IMR-90 (cell line): ENCODE data around the gene TAGLN. TPM values are rescaled to one million over a fixed set of nuclear protein-coding genes. Genes with fewer than 3 reads are reported as not detected.
A peak's percentile ranks its signal among the peaks of the same experiment; 100 is the strongest.

Experiments
- ATAC-seq: fragments of 200-7000 bp; cut with Tn5 transposase; 2 replicates; pipeline ENCODE4 v1.9.1; 2020; ENCODE audit warnings: low read depth, mild to moderate bottlenecking, moderate library complexity
- BruUV-seq: library from RNA; stranded (reverse); fragments of 400-500 nt; replicated peaks from 2 replicates; lab custom pipeline; 2021; lab: Mats Ljungman, UMichigan
- CTCF ChIA-PET: fragments of 300-600 bp; formaldehyde crosslinking; extraction: SDS; loops from one replicate; lab custom pipeline; 2021; ENCODE audit warnings: antibody characterized with exemption; lab: Yijun Ruan, JAX
- POLR2A ChIA-PET: fragments of 300-600 bp; sonication (Branson Sonifier 250); formaldehyde crosslinking; loops from one replicate; lab custom pipeline; 2022; ENCODE audit warnings: antibody characterized with exemption; ENCODE audit not compliant: unreplicated experiment; lab: Charles Lee
- DNase-seq: peaks from one replicate; pipeline ENCODE4 v3.0.0; 2013
- H2AFZ ChIP-seq: replicated peaks from 2 replicates; pipeline ENCODE3; 2013; ENCODE audit warnings: low read length, mild to moderate bottlenecking; ENCODE audit not compliant: poor library complexity
- H2AK5ac ChIP-seq: 2 replicates; pipeline ENCODE4 v1.6.1; 2013; ENCODE audit warnings: low read depth, low read length, inconsistent platforms
- H2AK9ac ChIP-seq: replicated peaks from 2 replicates; pipeline ENCODE3; 2013; ENCODE audit warnings: mild to moderate bottlenecking, low read depth, low read length, moderate library complexity; ENCODE audit not compliant: poor library complexity
- H2BK120ac ChIP-seq: 2 replicates; pipeline ENCODE4 v1.6.1; 2013; ENCODE audit warnings: low read depth, low read length, inconsistent platforms
- H2BK15ac ChIP-seq: 3 replicates; pipeline ENCODE4 v1.6.1; 2013; ENCODE audit warnings: low read depth, low read length, inconsistent platforms
- H2BK20ac ChIP-seq: 2 replicates; pipeline ENCODE4 v1.6.1; 2013; ENCODE audit warnings: low read depth, mild to moderate bottlenecking, inconsistent platforms, low read length, moderate library complexity
- H2BK5ac ChIP-seq: 2 replicates; pipeline ENCODE4 v1.6.1; 2013; ENCODE audit warnings: mild to moderate bottlenecking, low read depth, low read length, inconsistent platforms; ENCODE audit not compliant: poor library complexity, severe bottlenecking
- H3K14ac ChIP-seq: replicated peaks from 2 replicates; pipeline ENCODE4 v1.6.1; 2013; ENCODE audit warnings: low read depth, low read length, inconsistent platforms
- H3K18ac ChIP-seq: 2 replicates; pipeline ENCODE4 v1.6.1; 2013; ENCODE audit warnings: low read depth, low read length, control low read depth
- H3K23ac ChIP-seq: 2 replicates; pipeline ENCODE4 v1.6.1; 2013; ENCODE audit warnings: low read depth, low read length, inconsistent platforms
- H3K27ac ChIP-seq: 2 replicates; pipeline ENCODE4 v1.5.1; 2013; ENCODE audit warnings: mild to moderate bottlenecking, control low read depth, low read length; ENCODE audit not compliant: insufficient read depth
- H3K27me3 ChIP-seq: 2 replicates; pipeline ENCODE4 v1.6.1; 2013; ENCODE audit warnings: low read length; ENCODE audit not compliant: control insufficient read depth, insufficient read depth
- H3K36me3 ChIP-seq: 2 replicates; pipeline ENCODE4 v1.6.1; 2013; ENCODE audit warnings: low read length, mixed read lengths; ENCODE audit not compliant: control insufficient read depth, insufficient read depth
- H3K4ac ChIP-seq: 2 replicates; pipeline ENCODE4 v1.6.1; 2013; ENCODE audit warnings: low read depth, low read length, inconsistent platforms
- H3K4me1 ChIP-seq: 2 replicates; pipeline ENCODE4 v1.6.1; 2013; ENCODE audit warnings: low read length, mixed read lengths; ENCODE audit not compliant: control insufficient read depth, insufficient read depth
- H3K4me2 ChIP-seq: 2 replicates; pipeline ENCODE4 v1.6.1; 2013; ENCODE audit warnings: low read depth, mild to moderate bottlenecking, control low read depth, low read length, moderate library complexity
- H3K4me3 ChIP-seq: 2 replicates; pipeline ENCODE4 v1.5.1; 2013; ENCODE audit warnings: low read depth, mild to moderate bottlenecking, control low read depth, low read length, moderate library complexity; ENCODE audit not compliant: insufficient read depth
- H3K56ac ChIP-seq: 2 replicates; pipeline ENCODE4 v1.6.1; 2013; ENCODE audit warnings: low read length, inconsistent platforms; ENCODE audit not compliant: insufficient read depth; ENCODE audit errors: extremely low read depth
- H3K79me1 ChIP-seq, 2 experiments: 2 replicates each; pipeline ENCODE4 v1.6.1; 2013; ENCODE audit warnings: low read length in 2 of 2, inconsistent platforms in 1 of 2, low read depth in 1 of 2
- H3K9ac ChIP-seq: 2 replicates; pipeline ENCODE4 v1.6.1; 2013; ENCODE audit warnings: low read depth, low read length, control low read depth
- H3K9me1 ChIP-seq: 2 replicates; pipeline ENCODE4 v1.6.1; 2013; ENCODE audit warnings: low read length, inconsistent platforms; ENCODE audit not compliant: insufficient read depth
- H3K9me3 ChIP-seq: 2 replicates; pipeline ENCODE4 v1.6.1; 2013; ENCODE audit warnings: low read length; ENCODE audit not compliant: control insufficient read depth, insufficient read depth
- H4K20me1 ChIP-seq: 2 replicates; pipeline ENCODE4 v1.6.1; 2013; ENCODE audit warnings: low read length, inconsistent platforms; ENCODE audit not compliant: insufficient read depth
- H4K5ac ChIP-seq: 2 replicates; pipeline ENCODE4 v1.6.1; 2013; ENCODE audit warnings: mild to moderate bottlenecking, low read depth, low read length, control low read depth
- H4K8ac ChIP-seq, 2 experiments: 2 replicates each; pipeline ENCODE4 v1.6.1; 2013; ENCODE audit warnings: low read depth in 2 of 2, low read length in 2 of 2, control low read depth in 1 of 2, inconsistent platforms in 1 of 2
- H4K91ac ChIP-seq: 2 replicates; pipeline ENCODE4 v1.6.1; 2013; ENCODE audit warnings: low read depth, low read length, inconsistent platforms; ENCODE audit not compliant: insufficient read depth
- FOS ChIP-seq: fragments of 150-350 bp; IDR thresholded peaks from 2 replicates; pipeline ENCODE4 v1.6.1; 2016; ENCODE audit warnings: low read depth, low read length
- MXI1 ChIP-seq: IDR thresholded peaks from 2 replicates; pipeline ENCODE4 v1.6.1; 2012; ENCODE audit warnings: low read depth, mild to moderate bottlenecking, low read length, moderate library complexity, borderline replicate concordance
- RAD21 ChIP-seq: IDR thresholded peaks from 2 replicates; pipeline ENCODE4 v1.6.1; 2012; ENCODE audit warnings: low read length, improper control_type of control experiment
- RCOR1 ChIP-seq: IDR thresholded peaks from 2 replicates; pipeline ENCODE4 v1.6.1; 2012; ENCODE audit warnings: mild to moderate bottlenecking, low read length, improper control_type of control experiment; ENCODE audit not compliant: insufficient replicate concordance
- RFX5 ChIP-seq: IDR thresholded peaks from 2 replicates; pipeline ENCODE4 v1.8.0; 2012; ENCODE audit warnings: low read depth, mild to moderate bottlenecking, low read length, moderate library complexity
- WGBS, 2 experiments: methylation state at CpG; one replicate each; pipeline versions ENCODE4 v1.1.5 to v1.1.7; 2013; ENCODE audit warnings: missing lambda C conversion rate in 2 of 2; ENCODE audit not compliant: insufficient read length in 1 of 2; ENCODE audit errors: extremely low coverage in 2 of 2; 5-methylcytosine and 5-hydroxymethylcytosine counted together
- dilution Hi-C: fragments of 300-500 bp; cut with HindIII; formaldehyde crosslinking; loops from one replicate; pipeline ENCODE4 v1.14.3; 2018; ENCODE audit warnings: low sequenced_read_pairs; ENCODE audit not compliant: unreplicated experiment
- in situ Hi-C: fragments of 300-500 bp; cut with MboI; formaldehyde crosslinking; loops from 3 replicates; pipeline ENCODE4 v1.14.3; 2019; ENCODE audit warnings: low sequenced_read_pairs, inconsistent platforms, mixed read lengths
- intact Hi-C: fragments of 100-400 bp; cut with micrococcal nuclease; formaldehyde crosslinking; loops from 2 replicates; pipeline ENCODE4 v1.10.0; 2022
- polyA plus RNA-seq, 3 experiments: library from polyadenylated mRNA; depleted of rRNA; stranded (reverse); fragments of >200 nt; gene quantifications; 2 replicates each; pipeline ENCODE4 v1.2.3, GENCODE V29; 2012; ENCODE audit warnings: low replicate concordance in 1 of 3
- total RNA-seq: library from RNA; depleted of rRNA; stranded (reverse); fragments of >200 nt; gene quantifications from 2 replicates; pipeline ENCODE4 v1.2.3, GENCODE V29; 2012

Gene TAGLN
- total and polyA plus RNA-seq, 2 of the 4 experiments (the other 2 are of a cell fraction): 2,558 to 3,760 TPM

GRCh38 chr11:117230999-117231841, 32.0 kb downstream of the TAGLN start:
- Histone ChIP-seq H3K23ac (peak overlapping the region; percentile 92), H3K4ac (peak overlapping the region; percentile 85), H3K56ac (peak overlapping the region; percentile 90), H4K5ac (no peak overlapping the region), H2BK20ac (no peak overlapping the region), H2AFZ (peak overlapping the region; percentile 93), H3K4me2 (peak overlapping the region; percentile 85), H3K36me3 (peaks cover 26% of the 10 kb centered on the region), H4K91ac (peak overlapping the region; percentile 74), H3K27me3 (no peaks in the 10 kb centered on the region), H2BK5ac (peak overlapping the region; percentile 0), H2AK5ac (peak overlapping the region; percentile 90), H3K79me1 (peaks cover 30 to 55% of the 10 kb centered on the region in 2 experiments), H2BK120ac (peak overlapping the region; percentile 58; the same call in 1 of the 2 replicates), H3K9me1 (no peaks in the 10 kb centered on the region), H2BK15ac (0 out of 3 replicates have a peak overlapping the region, but pooled peaks have one; percentile 29), H4K8ac (peak overlapping the region; percentile 49 to 99; a peak in 2 of 4 replicates), H4K20me1 (no peaks in the 10 kb centered on the region; the same call in 1 of the 2 replicates), H3K18ac (no peak overlapping the region), H3K4me3 (peak overlapping the region; percentile 99), H2AK9ac (peak overlapping the region; percentile 96), H3K4me1 (peaks cover 7% of the 10 kb centered on the region), H3K9me3 (no peaks in the 10 kb centered on the region), H3K27ac (peak overlapping the region; percentile 53), H3K14ac (peak overlapping the region; percentile 89), H3K9ac (peak overlapping the region; percentile 68)
- CTCF ChIA-PET: interaction anchor here (0.6 to 1.3 kb wide), 4 partner anchors 33 to 318 kb away, joined by 3 to 4 read pairs (median 3); no protein-coding TSS in a partner anchor
- WGBS, 2 experiments: 7% methylated on average over 10 of the region's 14 CpGs; no CpG with 5 or more reads in 1 of the 2 experiments
- DNase-seq (no peak), ATAC-seq (no peak; the same call in 1 of the 2 replicates)
- TF ChIP-seq MXI1 (no peak), FOS (no peak), RFX5 (no peak), RAD21 (no peak), RCOR1 (no peak)
- BruUV-seq: no TSS peak
- in situ Hi-C loops: loop anchor here (5.0 kb wide), 1 partner anchor 444 kb away; the partner anchor contains the start of gene ZPR1
- intact Hi-C loops: loop anchor here (10.0 kb wide), 1 partner anchor 394 kb away; no protein-coding TSS in a partner anchor
- POLR2A ChIA-PET: no interaction called here
- dilution Hi-C loops: no loop called here
